HG03565 (cell line): ENCODE results near the gene PVRIG.
"Not testable (repeated sequence)": the region's sequence is repeated elsewhere in the genome, so short reads cannot be mapped to it uniquely, and the experiment has no call there.

ENCODE experiments used
- ATAC-seq: cut with Tn5 transposase; IDR thresholded peaks from one replicate; pipeline ENCODE4 v1.9.1; 2021; ENCODE audit warnings: mild to moderate bottlenecking, moderate library complexity; ENCODE audit not compliant: unreplicated experiment

Gene PVRIG

DNA sequence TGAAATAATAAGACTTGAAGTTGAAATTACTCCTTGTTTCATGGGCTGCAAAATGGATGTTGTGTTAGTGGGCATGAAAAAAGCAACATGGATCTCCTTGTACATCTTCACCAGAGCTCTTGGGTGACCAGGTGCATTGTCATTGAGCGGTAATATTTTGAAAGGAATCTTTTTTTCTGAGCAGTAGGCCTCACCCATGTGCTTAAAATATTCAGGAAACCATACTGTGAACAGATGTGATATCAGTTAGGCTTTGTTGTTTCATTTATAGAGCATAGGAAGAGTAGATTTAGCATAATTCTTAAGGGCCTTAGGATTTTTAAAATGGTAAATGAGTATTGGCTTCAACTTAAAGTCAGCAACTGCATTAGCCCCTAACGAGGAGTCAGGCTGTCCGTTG, 26.8 kb upstream of the PVRIG start:
- ATAC-seq, result no peak

DNA sequence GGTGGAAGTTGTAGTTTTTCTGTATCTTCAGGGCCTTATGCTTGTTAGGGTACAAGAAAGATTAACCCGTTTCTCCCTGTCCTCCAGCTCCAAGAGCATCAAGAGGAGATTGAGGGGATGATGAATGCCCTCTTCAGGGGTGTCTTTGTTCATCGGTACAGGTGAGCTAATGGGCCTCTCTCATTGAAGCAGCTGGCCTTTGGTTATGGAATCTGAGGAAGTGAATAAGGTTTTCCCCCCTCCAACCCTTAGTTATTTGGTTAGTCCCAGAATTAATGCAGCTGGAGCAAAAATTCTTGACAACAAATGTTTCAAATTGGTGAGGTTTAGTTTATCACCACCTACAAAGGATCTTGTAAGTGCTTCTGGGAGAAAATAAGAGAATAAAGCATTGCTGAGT, 24.5 kb upstream of the PVRIG start:
- ATAC-seq, result no peak

DNA sequence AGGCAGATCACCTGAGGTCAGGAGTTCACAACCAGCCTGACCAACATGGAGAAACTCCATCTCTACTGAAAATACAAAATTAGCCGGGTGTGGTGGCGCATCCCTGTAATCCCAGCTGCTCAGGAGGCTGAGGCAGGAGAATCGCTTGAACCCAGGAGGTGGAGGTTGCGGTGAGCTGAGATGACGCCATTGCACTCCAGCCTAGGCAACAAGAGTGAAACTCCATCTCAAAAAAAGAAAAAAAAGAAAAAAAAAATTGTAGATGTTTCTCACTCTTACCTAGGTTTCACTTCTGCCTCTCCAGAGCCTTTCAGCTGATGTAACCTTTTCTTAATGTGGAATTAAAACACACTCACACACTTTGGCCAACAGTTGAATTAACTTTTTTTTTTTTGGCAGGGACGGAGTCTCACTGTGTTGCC, 23.8 kb upstream of the PVRIG start:
- not testable (repeated sequence) for ATAC-seq

DNA sequence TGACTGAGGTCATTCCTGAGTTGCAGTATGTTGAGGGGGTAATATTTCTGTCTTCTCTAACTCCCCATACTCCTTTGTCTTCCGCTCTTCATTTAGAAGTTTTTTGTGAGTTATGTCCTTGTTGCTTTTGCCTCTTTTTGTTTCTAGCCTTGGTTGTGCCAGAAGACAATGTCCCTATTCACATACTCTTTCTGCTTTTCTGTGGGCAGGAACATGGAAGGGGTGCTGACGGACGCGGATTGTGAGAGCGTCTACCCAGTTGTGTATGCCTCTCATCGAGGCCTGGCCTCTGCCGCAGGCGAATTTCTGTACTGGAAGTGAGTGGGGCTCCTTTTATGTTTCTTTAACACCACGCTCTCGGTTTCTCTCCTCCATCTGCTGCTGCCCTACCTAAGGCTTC, 21.5 kb upstream of the PVRIG start:
- no peak for ATAC-seq

DNA sequence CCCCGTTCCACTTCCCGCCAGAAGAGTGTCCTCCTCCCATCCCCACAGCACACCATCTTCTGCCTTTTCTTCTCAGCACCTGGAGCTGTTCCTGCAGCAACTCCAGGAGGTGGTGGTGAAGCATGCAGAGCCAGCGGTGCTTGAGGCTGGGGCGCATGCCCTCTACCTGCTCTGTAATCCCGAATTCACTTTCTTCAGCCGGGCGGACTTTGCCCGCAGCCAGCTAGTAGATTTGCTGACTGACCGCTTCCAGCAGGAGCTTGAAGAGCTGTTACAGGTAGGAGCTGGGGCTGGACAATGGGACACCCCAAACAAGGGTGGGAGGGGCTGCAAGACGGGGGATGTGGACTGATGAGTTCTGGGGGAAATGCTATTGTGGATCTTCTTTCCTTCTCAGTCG, 19.1 kb upstream of the PVRIG start:
- ATAC-seq, result no peak

DNA sequence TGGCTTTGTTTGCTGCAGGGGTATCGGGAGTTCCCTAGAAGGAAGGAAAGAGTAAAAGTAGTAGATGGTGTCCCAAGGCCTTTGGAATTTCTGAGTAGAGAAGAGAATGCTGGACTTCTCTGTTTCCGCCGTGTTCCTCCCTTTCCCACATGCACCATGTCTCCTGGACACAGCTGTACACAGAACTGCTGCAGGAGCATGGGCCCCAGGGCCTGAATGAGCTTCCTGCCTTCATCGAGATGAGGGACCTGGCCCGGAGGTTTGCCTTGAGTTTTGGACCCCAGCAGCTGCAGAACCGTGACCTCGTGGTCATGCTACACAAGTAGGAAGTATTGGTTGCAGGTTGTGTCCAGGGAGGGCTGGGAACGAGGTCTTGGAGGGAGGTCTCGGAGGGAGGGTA, 15.3 kb upstream of the PVRIG start:
- ATAC-seq, result no peak

DNA sequence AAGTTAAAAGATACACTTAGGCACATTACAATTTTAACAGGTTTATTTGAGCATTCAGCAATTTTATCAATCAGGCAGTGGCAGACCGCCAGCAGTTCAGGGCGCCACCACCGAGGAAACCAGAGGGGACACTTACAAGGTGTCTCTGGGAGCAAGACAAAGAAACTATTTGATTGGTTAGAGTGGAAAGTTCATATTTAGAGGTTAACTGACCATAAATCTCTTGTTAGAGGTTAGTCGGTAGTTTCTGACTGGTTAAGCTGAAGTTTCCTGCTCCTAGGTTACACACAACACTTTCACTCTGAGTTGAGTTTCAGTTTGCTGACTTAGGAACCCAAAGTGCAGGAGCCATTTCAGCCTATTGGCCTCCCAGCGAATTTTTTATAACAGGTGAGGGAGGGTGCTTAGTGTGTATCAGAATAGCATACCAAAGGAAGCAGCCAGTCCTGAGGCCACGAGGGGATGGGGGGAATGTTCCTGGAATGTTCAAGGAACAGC, 10.8 kb upstream of the PVRIG start:
- peak; percentile 70 for ATAC-seq

DNA sequence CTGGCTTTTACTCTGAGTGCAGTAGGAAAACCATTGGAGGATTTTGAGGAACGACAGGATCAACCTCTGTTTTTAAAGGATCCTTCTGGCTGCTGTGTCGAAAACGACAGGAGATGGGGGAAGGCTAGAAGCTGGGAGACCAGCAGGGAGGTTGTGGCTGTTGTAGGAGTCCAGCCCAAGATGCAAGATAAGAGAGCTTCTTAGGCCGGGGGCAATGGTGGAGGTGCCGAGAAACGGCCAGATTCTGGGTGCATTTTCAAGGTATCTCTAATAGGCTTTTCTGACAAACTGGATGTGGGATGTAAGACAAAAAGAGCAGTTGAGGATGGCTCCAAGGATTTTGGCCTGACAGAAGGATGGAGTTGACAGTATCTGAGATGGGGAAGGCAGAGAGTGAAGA, 10.3 kb upstream of the PVRIG start:
- ATAC-seq, result no peak

DNA sequence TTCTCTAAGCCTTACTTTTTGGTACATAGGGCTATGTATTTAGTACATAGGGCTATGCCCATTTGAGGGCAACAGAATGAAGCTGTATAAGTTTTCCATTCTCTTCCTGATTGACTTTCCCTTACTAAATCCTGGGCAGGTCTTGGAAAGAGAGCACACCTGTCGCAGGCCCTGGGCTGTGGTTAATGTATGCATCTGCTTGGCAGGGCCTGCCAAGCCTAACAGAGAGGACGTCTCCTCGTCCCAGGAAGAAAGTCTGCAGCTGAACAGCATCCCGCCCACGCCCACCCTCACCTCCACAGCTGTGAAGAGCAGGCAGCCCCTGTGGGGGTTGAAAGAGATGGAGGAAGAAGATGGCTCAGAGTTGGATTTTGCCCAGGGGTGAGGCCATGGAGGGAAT, 8.9 kb upstream of the PVRIG start:
- no peak for ATAC-seq

DNA sequence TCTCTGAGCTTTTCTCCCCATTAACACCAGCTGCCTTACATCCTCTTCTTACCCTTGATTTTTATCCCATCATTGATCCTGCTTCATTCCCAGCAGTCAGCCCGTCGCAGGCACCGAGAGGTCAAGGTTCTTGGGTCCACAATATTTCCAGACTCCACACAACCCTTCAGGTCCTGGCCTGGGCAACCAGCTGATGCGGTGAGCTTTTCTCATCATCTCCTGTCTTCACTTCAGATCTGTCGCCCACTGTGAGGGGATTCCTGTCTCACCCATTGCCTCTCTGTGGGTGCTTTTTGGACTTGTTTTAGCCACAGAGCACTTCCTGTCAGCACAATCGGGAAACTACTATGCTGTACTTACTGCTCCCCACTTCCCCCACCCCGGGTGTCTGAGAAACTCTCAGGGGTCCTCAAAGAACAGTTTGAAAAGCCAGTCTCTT, 8.4 kb upstream of the PVRIG start:
- no peak for ATAC-seq

DNA sequence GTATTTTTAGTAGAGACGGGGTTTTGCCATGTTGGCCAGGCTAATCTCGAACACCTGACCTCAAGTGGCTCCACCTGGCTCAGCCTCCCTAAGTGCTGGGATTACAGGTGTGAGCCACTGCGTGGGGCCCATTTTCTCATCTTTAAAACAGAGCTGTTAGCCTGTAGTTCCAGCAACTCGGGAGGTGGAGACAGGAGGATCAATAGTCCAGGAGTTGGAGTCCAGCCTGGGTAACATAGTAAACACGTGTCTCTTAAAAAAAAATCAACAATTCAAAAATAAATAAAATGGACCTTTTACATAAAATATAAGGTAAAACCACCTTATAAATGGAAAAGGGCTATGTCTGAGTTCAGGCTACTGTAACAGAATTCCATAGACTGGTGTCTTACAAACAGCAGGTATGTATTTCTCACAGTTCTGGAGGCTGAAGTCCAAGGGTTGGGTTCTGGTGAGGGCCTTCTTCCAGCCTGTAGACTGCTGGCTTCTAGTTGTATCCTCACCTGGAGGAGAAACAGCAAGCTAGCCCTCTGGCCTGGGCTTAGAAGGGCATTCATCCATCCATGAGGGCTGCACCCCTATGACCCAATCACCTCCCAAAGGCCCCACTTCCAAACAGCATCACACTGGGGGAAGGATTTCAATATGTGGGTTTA, 7.0 kb upstream of the PVRIG start:
- no peak for ATAC-seq

DNA sequence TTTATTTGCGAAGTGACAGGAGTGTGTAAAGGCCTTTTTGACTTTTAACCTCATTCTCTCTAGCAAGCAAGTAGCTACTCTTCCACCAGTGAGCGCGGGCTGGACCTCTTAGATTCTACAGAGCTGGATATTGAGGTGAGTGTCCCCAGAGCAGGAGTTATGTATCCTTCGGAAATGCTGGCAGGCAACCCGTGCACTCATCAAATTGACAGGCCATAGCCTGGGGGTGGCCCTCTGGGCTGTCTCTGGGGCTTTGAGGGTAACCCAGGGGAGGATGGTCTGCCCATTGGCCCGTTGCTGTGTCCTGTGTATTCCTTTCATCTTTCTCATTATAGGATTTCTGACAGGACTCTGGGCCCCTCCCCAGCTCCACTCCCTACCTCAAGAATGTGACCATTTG, 6.1 kb upstream of the PVRIG start:
- ATAC-seq, result no peak

DNA sequence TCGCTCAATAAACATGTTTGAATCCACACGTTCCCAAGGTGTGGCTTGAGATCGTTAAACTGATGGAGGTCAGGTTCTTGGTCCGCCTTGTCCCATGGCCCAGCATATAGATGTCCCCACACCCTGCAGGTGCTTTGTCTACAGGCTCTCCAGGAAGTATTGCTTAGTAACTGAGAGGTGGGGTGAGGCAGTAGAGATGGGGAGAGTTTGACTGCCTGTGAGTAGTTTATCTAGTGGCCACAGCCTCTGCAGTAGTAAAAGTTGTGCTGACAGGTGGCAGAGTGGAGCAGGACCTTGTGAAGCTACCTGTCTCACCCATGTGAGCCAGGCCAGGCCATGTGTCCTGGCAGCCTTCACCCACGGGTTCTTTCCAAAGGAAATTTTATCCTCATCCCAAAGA, 5.4 kb upstream of the PVRIG start:
- not testable (repeated sequence) for ATAC-seq

DNA sequence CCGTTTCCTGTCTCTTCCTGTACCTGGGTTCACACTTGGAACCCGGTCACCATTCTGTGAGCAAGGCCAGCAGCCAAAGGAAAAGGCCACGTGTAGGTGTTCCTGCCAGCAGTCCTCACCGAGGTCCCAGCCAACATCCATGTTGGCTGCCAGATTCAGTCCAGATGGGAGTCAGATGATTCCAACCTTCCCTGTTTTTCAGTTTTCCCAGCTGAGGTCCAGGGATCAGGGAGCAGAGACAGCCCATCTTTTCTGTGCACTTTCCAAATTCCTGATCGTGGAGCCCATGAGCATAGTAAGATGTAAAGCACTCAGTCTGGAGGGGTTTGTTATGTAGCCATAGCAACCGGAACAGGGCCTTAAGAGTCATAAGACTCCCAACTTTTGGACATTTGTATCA, 3.9 kb upstream of the PVRIG start:
- ATAC-seq, result no peak

DNA sequence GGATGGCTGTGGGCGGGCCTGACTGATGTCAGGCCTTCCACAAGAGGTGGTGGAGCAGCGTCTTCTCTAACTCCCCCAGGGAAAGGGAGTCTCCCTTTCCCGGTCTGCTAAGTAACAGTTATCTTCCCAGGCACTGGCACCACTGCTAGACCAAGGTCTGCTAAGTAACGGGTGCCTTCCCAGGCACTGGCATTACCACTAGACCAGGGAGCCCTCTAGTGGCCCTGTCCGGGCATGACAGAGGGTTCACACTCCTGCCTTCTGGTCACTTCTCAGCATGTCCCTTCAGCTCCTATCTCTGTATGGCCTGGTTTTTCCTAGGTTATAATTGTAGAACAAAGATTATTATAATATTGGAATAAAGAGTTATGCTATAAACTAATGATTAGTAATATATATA, 1.8 kb upstream of the PVRIG start:
- peak; percentile 12 for ATAC-seq

DNA sequence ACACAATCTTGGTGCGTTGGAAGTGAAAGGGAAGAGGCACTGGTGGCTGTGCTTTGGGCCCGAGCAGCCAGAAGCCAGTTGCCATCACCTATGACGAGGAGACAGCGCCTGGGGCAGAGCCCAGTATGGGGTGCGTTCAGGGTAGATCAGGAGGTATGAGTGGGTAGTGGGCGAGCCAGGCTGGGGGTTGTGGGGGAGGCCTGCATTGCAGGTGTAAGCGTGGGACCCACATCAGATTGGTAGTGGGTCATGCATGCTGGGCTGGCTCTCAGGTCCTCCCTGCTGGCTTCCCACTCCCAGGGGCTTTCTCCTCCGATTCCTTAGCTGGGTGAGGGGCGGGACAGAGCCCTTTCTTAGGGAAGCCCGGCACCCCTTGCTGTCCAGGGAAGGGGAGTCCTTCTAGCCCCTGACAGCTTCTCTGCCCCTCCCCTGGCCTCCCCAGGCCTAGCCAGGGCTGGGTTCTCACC, 445 bp upstream of the PVRIG start:
- no peak for ATAC-seq

DNA sequence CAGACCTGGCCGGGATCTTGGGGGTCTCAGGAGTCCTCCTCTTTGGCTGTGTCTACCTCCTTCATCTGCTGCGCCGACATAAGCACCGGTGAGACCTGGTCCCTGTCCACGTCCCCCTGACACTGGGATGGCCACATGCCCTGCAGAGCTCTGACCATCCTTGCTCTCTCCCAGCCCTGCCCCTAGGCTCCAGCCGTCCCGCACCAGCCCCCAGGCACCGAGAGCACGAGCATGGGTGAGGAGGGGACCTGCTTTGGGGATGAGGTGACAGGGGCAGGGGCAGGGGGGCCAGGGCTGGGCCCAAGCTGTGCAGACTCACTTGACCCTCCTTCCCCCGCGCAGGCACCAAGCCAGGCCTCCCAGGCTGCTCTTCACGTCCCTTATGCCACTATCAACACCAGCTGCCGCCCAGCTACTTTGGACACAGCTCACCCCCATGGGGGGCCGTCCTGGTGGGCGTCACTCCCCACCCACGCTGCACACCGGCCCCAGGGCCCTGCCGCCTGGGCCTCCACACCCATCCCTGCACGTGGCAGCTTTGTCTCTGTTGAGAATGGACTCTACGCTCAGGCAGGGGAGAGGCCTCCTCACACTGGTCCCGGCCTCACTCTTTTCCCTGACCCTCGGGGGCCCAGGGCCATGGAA, 959 bp downstream of the PVRIG start:
- ATAC-seq, result no peak

DNA sequence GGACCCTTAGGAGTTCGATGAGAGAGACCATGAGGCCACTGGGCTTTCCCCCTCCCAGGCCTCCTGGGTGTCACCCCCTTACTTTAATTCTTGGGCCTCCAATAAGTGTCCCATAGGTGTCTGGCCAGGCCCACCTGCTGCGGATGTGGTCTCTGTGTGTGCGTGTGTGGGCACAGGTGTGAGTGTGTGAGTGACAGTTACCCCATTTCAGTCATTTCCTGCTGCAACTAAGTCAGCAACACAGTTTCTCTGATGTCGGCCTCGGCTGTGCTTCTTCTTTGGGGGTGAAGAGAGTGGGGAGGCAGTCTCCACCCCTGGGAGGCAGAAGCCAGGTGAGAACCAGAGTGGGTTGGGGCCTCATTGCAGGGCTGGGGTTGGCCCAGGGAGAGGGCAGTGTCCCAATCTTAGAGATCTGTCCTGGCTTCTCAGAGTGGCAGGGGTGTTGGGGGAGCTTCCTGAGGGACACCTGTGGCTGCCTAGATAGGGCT, 1.5 kb downstream of the PVRIG start:
- no peak for ATAC-seq

DNA sequence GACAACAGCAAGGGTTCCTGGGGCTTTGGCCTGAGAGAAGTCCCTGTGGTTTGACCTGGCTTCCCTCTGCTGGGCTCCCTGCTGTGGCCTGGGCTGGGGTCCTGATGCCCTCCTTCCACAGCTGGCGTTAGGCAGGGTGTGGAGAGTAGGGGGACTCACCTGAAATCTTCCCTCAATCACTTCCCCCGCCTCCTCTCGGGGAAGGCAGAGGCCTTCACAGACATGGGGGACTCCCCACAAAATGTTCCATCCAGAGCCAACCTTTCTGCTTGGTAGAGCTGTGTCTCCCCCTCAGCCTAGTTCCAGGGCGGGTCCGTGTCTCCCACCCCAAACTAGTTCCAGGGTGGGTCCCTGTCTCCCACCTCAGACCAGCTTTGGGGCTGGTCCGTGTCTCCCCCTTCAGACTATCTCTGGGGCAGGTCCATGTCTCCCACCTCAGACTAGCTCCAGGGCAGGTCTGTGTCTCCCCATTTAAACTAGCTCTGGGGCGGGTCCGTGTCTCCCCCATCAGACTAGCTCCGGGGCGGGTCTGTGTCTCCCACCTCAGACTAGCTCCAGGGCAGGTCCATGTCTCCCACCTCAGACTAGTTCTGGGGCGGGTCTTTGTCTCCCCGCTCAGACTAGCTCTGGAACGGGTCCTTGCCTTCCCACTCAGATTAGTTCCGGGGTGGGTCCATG, 2.2 kb downstream of the PVRIG start:
- no peak for ATAC-seq

DNA sequence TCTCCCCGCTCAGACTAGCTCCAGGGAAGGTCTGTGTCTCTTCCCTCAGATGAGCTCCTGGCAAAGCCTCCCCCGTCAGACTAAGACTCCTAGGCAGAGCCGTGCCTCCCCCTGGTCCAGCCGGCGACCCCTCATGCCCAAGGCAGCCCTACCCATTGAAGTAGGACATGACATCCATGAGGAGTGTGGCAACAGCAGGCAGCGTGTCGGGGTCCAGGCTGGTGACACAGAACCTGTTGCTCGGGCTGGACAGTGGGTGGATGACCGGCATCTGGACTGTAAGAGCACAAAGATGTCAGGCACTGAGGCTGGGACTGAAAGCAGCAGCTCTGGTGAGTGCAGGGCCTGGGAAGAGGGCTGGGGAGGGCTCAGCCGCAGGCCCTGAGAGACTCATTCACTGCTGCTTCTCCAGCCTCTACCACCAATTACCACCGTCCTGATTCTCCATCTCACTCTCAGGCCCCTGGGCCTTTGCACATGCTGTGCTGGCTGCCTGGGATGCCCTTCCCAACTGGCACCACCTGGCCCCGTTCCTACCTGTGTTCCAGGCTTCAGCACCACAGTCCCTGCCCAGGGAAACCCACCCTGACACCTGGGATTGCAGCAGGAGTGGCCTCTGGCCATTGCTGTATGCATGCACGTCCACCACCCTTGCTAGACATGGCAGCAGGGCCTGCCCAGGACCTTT, 2.8 kb downstream of the PVRIG start:
- no peak for ATAC-seq

DNA sequence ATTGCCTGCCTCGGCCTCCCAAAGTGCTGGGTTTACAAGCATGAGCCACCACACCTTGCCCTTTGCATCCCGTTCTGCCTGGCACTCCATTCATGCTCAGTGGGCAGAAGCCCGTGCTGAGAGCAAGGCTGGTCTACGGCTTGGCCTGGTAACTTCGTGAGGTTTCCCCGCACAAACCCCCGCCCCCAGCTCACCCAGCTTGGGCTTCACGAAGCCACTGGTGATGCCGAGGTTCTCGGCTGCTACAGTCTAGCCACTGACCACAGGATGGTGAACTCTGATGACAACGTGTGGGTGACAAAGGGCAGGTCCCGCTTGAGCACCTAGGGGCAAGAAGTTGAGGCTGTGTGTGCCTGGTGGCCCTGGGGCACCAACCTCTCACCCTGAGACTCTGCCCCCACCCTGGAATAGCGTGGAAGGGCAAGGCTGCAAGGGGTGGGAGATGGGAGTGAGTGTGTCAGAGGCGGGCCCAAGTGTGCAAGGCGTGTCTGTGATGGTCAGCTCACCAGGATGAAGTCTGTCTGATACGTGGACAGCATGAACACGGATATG, 3.7 kb downstream of the PVRIG start:
- not testable (repeated sequence) for ATAC-seq
